NOMO-1 treated with DMSO at 0.1 percent for 48 hours (cell line): ENCODE results near the gene MS4A4A.
"Not testable (repeated sequence)": the region's sequence is repeated elsewhere in the genome, so short reads cannot be mapped to it uniquely, and the experiment has no call there.

Experiments used
- DNase-seq: peaks from one replicate; lab custom pipeline; 2025; ENCODE audit not compliant: unreplicated experiment; lab: John Stamatoyannopoulos, UW

The MS4A4A gene

DNA sequence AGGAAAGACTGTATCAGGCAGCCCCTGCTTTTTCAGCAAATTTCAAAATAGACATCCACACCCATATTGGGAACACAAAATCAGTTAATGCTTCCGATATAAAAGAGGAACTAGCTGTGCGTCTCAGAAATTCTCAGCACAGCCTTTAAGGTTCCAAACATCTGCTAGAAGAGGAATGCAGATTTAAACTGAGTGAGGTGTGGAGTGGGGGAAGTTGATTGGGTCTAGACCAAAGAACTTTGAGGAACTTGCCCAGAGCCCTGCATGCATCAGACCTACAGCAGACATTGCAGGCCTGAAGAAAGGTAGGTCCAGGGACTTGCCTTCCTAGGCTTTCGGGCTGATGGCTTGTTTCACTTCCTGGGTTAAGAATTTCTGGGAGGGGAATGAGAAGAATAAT is at the start of gene MS4A4A:
Gene MS4A4A, plus strand, starts transcription at position 255 of the 400 bp plus-strand sequence. Its CDS starts 10 bp downstream, at position 265.
- DNase-seq: peak; percentile 96

DNA sequence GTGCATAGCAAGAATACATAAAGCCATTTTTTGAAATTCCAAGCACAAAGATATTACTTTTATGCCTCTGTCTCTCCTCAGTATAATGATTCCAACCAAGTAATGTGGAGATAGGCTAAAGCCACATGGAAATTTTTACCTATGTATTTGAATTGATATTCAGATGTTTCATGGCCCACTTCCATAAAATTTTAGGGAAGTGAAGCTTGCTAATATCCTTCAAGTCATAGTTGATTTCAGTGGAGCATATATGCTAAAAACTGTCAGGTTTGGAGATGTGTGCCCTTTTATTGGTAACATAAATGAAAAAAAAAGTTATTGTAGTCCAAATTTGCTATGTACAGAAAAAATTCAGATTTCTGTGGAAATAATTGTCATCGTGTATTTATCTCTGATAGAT is 49.8 kb upstream of the MS4A4A start:
- DNase-seq: peak; percentile 44

DNA sequence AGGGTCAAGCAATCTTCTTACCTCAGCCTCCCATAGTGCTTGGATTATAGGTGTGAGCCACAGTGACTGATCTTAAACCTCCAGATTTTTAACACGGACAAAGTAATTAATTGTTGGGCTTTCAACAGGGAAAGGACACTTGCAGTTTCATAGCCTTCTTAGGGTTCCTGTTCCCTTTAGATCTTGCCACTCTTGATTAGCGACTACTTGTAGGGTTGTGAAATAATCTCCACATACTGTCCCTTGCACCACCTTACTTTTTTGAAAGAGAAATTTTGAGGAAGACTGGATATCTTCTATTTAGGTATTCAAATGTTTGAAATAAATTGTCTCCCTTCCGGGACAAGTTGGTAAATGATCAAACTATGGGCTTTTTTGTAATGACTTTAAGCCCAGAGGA is 45.1 kb upstream of the MS4A4A start:
- peak; percentile 91 for DNase-seq

DNA sequence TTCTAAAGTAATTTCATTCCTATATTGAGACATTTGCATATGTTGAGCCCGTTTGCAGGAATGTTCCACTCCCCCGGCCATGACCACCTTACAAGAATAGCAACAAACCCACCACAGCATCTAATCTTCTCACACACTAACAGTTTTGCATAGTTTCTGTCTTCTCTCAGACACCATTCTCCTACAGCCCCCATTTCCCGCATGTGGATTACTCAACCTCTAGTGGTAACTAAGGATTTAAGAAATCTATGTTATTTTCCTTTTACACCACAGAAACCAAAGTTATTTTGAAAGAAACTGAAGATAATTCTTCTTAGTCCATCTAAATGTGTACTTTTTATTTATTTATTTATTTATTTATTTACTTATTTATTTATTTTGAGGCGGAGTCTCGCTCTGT is 39.8 kb upstream of the MS4A4A start:
- peak; percentile 29 for DNase-seq

DNA sequence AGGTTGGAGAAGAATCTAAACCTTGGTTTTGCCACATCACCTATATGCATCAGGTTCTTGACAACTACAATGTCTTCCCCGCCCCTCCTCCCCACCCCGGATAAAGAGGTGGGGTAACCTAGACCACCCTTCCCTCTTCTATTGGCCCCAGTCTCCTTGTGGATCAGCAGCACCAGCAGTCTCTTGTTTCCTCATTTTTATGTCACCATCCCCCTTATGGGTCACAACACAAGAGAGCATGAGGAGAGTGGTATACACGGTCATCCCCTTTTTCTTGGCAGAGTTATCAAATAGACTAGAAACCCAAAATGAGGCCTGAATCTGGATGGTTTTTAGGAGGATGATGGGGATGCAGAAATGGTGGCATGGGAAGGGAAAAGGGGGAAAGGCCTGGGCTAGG is 38.7 kb upstream of the MS4A4A start:
- peak; percentile 63 for DNase-seq

DNA sequence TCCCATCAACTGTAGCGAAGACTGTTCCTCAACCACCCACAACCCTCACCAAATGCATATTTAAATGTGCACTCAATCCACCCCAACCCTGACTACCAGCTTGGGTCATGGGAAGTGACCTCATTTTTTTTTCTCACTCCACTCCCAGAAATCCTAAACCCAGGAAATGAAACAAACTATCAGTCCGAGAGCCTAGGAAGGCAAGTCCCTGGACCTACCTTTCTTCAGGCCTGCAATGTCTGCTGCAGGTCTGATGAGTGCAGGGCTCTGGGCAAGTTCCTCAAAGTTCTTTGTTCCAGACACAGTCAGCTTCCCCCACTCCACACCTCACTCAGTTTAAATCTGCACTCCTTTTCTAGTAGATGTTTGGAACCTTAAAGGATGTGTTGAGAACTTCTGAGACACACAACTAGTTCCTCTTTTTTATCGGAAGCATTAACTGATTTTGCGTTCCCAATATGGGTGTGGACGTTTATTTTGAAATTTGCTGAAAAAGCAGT is 37.7 kb upstream of the MS4A4A start, which contains the start of gene MS4A4E:
Gene MS4A4E, minus strand, starts transcription at position 398 of the 500 bp plus-strand sequence. CDS start 13,082 bp downstream, outside the sequence.
- DNase-seq: peak; percentile 96

DNA sequence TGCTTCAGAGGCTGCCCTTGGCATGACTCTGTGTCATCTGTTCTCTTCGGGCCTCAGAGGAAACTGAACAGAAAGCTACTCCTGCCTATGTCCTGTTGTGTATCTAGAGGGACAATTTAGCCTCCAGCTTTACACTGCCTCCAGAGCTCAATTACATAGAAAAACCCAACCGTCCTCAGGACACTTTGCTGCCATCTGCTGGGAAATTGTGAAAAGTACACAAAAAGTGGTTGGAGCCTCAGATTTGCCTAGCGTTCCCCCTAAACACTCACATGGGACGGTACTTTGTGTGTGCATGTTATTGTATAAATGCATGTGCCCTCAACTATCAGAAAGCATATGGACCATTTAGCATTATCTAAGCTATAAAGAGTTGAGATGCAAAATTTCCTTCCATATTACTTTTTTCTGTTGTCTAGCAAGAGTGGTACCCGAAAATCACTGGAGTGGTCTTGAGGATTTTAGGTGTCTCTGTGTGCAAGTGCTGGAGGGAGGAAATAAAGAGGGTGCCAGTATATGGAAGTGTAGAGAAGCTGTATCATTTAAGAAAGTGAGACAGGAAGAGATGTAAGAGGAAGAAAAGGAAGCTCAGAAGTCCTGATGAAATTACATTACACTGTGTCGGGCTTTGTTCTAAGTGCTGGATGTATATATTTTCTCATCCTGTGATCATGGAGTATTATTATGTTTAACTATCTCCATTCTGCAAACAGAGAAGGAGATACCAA is 28.8 kb upstream of the MS4A4A start:
- peak; percentile 75 for DNase-seq

DNA sequence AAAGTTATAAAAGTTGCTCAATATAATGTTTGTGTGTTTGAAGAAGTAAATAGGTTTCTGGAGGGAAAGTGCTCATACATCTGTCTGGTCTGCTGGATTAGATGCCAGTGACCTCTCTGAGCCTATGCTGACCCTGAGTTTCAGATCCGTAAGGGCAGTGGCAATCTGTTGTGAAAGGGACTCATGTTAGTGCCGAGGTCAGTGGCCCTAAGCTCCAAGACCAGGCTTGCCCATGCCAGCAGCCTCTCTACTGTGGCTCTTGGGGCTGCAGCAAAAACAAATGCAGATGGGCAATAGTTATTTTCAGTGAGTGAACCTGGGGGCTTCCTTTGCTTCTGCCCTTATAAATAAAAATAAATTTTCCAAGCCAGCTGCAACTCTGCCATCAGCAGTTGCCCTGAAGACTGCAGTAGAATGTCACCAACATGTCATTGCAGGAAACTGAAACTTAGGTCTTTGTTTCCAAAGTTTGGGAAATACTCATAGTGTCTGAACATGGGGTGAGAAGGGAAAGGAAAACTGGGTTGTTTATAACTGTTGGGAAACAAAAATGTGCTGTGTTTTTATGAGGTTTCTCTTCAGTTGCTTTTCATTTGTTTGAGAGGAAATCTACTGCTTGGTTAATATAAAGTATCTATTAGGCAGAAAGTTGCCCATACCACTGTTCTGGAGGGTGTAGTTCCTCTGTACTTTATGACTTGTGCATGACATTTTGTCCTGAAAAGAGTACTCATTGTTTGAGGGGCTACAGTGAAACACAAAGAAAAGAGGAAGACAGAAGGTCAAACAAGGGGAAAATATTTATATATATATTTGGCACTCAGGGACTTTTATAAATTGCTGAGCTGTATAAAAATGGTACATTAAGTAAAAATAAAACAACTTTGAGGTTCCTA is 28.0 kb upstream of the MS4A4A start:
- peak; percentile 35 for DNase-seq

DNA sequence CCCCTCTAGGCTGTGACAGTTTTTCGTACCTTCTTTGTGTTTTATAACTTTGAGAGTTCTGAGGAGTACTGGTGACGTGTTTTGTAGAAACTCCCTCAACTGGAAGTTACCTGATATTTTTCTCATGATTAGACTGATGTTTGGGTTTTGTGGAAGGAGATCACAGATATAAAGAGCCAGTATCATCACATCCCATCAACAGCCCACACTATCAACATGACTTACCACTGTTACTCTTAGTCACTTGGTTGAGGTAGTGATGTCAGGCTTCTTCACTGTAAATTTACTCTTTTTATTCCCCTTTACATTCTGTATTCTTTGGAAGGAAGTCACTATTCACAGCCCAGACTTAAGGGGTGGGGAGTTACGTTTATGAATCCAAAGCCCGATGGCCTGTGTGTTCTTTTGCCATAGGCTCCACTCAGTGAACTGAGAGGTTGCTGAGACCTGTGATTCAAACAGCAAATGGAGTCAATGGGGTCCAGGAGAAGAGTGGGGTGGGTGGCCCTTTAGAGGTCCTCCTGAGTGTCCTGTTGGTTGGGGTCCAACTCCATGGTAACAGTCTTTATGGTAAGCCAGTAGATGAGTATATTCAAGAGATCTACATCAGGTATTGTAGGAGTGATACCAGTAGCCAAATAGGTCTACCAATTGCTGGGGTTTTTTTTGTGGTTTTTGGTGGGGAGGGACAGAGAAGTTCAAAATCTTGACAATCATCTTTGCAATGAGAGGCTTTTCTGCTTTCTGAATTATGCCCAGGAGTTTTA is 22.3 kb upstream of the MS4A4A start:
- no peak for DNase-seq

DNA sequence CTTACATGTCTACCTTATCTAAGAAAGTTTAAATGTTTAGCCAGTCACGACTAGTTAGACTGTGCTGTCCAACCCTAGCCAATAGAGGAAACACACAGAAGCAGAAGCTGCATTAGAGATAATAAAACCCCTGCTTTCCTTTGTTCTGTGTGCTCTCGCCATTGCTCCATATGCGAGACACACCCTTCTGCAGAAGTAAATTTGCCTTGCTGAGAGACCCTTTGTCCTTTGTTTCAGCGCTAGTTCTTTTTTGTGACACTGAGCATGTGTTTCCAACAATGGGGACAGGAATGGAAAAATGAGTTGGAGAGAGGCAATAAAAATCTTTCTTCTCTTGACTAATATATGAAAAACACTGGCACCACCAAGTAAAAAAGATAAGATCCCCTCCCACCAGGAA is 19.5 kb upstream of the MS4A4A start:
- no peak for DNase-seq

DNA sequence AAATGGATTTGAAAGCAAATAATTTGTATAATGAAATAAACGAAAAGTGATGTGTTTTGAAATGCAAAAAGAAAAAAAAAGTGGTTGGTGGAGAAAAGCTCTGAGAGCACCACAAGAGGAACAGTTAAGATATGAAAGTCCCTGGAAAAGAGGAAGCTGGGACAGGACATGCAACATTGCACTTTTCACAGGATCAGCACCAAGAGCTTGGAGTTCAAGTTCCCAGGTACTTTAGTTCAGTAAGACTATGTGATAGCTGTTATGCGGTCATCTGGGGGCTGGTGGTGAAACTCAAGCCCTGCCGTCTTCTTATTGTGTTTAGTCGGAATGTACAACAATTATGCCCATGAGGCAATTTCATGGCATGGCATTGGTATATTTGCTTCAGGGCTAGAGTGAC is 17.1 kb upstream of the MS4A4A start:
- peak; percentile 64 for DNase-seq

DNA sequence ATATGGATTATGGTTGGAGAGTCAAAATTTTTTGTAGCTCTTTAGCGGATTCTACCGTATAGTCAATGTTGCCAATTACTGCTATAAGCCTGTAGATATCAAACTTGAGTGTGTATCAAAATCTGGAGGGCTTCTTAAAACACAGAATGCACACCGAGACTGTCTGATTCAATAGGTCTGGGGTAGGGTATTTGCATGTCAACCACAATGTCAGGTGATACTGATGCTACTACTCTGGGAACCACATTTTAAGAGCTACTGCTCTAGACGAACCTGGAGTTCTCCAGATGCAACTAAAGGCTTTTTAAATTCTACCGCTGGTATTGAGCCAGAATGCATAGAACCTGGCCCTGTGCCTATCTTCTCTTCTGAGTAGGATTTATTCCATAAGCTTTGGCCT is 15.8 kb upstream of the MS4A4A start:
- no peak for DNase-seq

DNA sequence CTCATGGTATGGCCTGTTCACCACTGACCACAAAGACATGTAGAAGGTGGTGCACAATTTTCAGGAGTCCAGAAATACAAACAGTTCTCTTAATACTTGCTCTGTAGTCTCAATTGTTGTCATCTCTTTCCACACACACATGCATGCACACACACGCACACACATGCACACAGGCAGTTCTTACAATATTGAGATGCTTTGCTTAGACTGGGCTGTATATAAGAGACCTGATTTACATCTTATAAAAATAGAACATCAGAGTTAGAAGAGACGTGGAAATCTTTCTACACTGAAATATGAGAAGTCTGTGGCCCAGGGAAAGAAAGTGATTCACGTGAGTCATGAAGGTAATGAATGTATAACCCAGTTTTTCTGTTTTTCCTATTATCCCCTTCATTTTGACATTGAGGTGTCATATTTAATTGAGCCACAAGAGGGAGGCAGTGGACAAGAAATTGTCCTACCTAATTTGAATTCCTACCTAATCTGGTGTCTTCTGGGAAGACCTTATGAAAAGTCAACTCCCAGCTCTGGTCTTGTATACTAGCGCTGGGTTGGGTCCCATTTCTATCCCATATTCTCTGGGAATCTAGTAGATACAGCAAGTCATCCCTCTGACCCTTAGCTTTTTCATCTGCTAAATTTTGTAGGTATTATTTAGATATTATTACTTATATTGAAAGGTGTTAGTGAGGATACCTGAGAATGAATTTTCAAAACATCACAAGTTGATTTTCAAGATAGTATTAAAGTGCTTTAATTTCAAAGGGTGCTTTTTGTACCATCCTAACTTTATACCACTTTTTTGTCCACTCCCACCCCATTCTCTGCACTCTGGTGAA is 14.9 kb upstream of the MS4A4A start:
- peak; percentile 49 for DNase-seq

DNA sequence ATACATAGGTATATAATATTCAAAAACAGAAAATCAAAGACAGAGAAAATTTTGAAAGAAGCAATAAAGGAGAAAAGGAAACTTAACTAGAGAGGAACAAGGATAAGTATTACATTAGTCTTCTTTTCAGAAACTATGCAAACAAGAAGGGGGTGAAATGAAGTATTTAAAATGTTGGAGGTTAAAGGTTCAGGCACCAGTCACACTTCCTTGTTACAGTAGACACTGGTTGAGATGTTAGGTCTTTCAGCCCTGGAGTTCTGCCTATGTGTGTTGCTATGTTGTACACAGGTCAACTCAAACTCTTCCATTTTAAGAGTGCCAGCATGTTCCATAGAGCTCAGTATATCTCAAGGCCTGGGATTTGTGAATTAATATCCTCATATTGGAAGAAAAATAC is 6.0 kb upstream of the MS4A4A start:
- no peak for DNase-seq

DNA sequence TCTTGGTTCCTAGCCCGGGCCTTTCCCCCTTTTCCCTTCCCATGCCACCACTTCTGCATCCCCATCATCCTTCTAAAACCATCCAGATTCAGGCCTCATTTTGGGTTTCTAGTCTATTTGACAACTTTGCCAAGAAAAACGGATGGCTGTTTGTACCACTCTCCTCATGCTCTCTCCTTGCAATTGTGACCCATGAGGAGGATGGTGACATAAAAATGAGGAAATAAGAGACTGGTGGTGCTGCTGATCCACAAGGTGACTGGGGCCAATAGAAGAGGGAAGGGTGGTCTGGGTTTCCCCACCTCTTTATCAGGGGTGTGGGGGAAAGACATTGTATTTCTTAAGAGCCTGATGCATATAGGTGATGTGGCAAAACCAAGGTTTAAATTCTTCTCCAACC is 1.0 kb downstream of the MS4A4A start:
- peak; percentile 29 for DNase-seq

DNA sequence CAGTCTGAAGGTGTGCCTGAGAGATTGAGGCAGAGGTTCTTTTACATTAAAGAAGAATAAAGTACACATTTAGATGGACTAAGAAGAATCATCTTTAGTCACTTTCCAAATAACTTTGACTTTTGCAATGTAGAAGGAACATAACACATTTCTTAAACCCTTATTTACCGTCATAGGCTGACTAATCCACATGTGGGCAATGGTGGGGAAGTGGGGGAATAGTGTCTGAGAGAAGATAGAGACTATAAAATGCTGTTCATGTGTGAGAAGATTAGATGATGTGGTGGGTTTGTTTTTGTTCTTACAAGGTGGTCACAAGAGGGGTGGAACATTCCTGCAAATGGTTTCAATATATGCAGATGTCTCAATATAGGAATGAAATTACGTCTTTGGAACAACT is 1.8 kb downstream of the MS4A4A start:
- DNase-seq: no peak

DNA sequence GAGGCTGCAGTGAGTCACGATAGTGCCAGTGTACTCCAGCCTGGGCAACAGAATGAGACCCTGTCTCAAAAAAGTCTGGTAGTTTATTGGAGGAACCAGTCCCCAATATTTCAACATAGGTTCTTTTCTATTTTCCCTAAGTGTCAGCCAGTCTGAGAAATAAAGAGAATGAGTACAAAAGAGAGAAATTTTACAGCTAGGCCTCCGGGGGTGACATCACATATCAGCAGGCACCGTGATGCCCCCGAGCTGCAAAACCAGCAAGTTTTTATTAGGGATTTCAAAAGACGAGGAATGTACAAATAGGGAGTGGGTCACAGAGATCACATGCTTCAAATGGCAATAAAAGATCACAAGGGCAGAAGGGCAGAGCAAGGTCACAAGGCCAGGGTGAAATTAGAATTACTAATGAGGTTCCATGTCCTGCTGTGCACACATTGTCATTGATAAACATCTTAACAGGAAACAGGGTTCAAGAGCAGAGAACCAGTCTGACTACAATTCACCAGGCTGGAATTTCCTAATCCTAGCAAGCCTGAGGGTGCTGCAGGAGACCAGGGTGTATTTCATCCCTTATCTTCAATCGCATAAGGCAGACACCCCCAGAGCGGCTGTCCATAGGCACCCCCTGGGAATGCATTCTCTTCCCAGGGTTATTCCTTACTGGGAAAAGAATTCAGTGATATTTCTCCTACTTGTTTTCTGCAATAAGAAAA is 5.1 kb downstream of the MS4A4A start:
- not testable (repeated sequence) for DNase-seq

DNA sequence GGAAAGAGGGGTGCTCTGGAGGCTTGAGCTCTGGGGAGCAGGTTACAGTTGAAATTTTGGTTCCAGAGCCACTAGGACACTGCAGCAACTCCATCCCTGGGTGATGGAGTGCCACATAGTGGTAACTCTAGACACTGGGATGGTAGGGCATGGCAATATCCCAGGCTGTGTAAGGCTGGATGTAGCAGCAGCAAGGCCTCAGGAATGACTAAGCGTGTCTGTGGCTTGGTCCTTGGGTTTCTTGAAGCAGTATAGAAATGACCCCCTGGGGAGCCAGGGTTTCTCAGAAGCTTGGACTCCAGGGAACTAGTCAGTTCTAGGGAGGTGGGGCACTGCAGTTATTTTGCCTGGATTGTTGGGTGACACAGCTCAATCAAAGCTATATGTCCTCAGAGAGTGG is 8.1 kb downstream of the MS4A4A start:
- DNase-seq: no peak

DNA sequence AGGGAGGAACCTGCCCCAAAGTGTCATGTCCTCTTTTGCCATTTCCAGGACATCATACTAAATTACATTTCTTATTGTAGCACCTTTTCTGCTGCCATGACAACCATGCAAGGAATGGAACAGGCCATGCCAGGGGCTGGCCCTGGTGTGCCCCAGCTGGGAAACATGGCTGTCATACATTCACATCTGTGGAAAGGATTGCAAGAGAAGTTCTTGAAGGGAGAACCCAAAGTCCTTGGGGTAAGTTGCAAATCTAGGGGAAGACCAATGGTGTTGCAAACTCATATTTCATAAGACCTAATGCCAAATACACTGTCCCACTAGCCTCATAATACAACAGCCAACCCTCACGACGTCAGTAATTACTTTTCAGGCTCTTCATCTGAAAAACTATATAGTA is 11.7 kb downstream of the MS4A4A start:
- DNase-seq: no peak

DNA sequence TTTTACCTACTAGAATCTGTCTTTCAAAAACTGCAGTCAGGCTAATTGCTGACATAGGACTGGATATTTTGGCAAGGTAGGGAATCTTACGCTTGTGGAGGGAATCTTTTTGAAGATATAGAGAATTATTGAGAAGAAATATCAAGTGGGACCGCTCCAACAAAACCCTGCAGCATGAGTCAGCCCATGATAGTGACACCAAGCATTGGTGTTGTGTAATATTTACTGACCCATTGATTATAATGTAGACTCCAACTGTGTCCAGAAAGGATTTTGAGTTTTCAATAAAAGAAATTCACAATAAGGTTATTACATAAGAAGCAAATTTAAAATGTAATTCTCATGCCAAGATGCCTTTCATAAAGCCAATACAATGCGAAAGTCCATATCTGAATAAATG is 20.7 kb downstream of the MS4A4A start:
- no peak for DNase-seq
